Forelimb muscle (tissue), 1 donor: Measurements from ENCODE around the gene PARVA. TPM values are rescaled to one million over a fixed set of nuclear protein-coding genes. Genes with fewer than 3 reads are reported as not detected.
"Not testable (repeated sequence)": the region's sequence is repeated elsewhere in the genome, so short reads cannot be mapped to it uniquely, and the experiment has no call there.

Experiments used
- DNase-seq: peaks from one replicate; pipeline ENCODE4 v3.0.0-alpha.2; 2013; ENCODE audit warnings: low read depth
- polyA plus RNA-seq: library from polyadenylated mRNA; unstranded; fragments of 120-200 nt; gene quantifications from one replicate; pipeline ENCODE4 v1.2.1, GENCODE V29; 2013; ENCODE audit not compliant: insufficient read length

Gene PARVA
- 49.9 TPM for polyA plus RNA-seq

DNA sequence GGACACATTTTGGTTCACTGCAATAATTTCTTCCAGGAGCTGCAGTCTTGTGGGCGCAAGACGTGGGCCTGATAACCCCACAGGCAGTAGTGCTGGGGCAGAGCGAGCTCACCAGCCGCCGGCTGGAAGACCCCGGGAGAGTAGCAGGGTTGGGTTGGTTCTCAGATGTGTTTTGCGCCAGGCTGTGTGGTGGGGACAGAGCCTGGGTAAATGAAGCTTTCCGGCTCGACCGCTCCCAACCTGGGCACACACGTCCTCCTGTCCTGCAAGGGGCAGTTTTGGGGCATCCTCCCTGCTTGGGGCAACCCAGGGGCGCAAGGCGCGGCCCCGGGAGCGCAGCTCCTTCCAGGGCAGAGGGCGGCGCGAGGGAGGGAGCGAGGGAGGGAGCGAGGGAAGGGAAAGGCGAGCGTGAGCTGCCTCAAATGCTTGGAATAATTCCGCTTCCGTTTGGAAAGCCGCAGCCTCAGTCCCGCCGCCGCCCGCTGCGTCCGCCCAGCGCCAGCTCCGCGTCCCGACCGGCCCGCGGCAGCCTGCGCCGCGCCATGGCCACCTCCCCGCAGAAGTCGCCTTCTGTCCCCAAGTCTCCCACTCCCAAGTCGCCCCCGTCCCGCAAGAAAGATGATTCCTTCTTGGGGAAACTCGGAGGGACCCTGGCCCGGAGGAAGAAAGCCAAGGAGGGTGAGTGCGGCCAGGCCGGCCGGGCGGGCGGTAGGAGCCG is at the start of gene PARVA:
Gene PARVA, plus strand, starts transcription at position 466 of the 718 bp plus-strand sequence. Its CDS starts 77 bp downstream, at position 543.
- no peak for DNase-seq

DNA sequence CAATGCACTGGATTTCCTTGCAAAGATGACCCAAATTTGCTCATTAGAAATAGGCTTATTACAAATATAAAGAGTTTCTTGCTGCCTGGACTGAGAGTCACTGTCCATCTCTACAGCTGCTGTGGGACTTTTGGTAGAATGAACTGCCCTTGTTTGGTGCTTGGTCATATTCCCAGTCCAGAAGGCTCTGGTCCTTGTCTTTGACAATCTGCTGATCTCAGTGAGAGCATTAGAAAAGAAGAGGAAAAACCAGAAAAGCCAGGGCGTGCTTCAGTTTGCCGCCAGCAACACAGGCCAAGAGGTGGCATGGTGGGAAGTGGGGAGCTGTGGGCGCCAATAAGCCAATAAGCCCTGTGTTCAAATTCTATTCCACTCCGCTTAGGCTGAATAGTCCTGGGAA is 48.2 kb upstream of the PARVA start:
- no peak for DNase-seq

GRCh38 chr11:12329797-12330196 is 47.6 kb upstream of the PARVA start:
- no peak for DNase-seq

GRCh38 chr11:12330485-12331231 is 46.7 kb upstream of the PARVA start:
- no peak for DNase-seq

- peak; percentile 81 for DNase-seq
These were observed 46.0 kb upstream of the PARVA start for GRCh38 chr11:12331239-12331874.

DNA sequence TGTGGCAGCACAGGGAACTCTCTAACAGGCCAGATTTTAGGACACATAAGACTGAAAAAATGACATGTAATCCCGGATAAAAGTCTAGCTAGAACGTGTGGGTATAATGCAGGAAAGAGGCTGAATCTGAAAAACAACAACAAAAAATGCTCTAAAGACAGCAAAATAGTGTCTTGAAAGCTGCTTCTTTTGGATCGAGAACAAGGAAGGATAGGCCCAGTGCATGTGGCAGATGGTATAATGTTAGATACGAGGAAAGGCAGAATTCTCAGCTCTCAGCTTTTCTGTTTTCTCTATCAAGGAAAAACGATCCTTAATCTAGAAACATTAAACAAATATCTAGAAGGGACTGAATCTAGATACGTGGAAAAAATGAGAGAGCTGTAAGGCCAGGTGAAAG is 33.8 kb upstream of the PARVA start:
- no peak for DNase-seq

- DNase-seq = no peak
These were observed 23.8 kb upstream of the PARVA start for GRCh38 chr11:12353534-12353933.

DNA sequence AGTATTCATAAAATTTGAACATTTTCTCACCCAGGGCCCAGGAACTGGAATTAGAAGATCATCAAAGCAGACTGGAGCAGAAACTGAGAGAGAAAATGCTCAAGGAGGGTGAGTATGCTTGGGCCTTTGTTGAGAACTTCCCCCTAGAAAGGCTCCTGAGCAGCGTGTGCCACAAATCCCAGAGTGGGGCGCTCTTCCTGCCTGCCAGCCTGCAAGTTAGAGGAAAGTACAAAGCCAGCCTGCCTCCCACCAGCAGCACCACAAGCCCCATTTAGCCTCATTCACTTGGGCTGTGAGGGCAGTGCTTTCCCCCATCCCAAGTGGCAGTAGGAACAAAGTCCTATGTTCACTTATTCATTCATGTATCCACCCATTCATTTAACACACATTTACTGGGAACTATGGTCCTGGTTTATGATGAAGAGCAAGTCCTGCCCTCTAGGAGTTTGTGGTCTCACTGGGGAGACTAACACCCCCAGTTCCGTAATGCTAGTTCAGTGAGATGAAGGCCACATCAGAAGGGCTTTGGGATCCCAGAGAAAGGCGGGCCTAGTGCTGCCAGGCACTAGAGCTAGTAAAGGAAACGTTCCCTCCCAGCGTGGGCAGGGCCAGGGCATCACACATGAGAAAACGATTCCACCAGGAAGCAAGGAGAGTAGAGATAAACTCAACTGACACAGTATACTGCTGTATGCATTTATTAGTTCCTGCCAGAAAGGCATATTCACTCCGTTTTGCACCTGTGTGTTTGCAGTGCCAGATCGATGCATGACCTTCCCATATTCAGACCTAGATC is 22.4 kb upstream of the PARVA start:
- DNase-seq = no peak

DNA sequence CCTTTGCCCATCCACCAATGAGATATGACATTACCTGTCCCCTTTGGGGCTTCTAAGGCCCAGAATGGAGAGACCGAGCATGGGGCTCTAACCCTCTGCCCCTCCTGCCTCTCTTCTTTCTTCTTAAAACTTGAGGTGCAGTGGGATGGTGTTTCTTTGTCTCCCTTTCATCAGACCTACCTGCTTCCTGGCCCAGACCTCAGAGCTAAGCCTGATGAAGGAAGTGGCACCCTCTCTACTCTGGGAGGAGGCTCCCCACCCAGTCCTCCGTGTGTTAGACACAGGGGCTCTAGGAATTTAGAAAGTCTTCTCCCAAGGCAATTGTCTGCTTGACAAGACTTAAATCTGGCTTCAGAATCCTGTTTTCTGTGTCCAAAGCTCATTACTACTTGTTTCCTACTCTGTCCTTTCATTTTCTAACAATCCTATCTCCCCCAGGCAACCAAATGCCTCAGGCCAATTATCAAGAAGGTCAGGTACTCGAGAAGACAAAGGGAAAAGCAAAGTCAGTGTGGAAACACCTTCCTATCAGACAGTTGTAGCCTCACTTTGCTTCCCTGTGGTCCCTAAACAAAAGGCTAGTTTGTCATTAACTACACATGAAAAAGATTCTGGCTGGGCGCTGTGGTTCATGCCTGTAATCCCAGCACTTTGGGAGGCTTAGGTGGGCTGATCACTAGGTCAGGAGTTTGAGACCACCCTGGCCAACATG is 20.3 kb upstream of the PARVA start:
- no peak for DNase-seq

- DNase-seq = not testable (repeated sequence)
These were observed 19.7 kb upstream of the PARVA start for GRCh38 chr11:12357697-12358096.

DNA sequence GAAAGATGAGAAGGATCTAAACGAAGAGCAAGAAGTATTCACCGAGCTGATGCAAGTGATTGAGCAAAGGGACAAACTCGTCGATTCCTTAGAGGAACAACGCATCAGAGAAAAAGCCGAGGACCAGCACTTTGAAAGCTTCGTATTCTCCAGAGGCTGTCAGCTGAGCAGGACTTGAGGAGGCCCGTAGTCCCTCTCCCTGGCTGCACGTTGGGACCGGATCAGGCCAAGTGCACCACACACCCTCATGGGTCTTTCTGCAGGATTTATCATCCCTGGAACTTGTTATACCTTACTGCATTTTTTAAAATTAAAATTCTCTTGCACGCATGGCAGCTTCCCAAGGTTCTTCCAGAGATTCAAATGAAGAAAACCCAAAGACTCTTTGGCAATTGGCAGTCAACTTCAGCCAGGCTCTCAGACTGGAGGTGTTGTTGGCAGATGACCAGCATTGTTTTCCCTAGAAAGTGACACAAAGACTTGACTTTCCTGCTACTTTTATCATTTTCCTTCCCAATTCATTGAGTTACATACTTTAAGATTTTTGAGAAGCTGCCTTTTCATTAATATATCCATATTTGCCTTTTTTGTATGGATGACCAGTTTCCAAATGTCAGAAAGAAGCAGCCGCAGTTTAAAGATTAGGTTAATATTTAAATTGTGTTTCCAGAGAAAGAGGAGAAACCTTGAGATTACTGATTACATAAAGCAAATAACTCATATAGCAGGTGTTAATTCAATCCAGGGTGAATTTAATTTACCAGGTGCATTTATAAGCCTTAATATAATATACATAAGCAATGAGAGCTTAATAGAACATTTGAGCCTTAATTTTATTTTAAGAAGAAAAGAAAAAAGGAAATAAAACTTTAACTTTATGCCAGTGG is 18.8 kb upstream of the PARVA start:
- DNase-seq = no peak

GRCh38 chr11:12359761-12360160 is 17.6 kb upstream of the PARVA start:
- no peak for DNase-seq

GRCh38 chr11:12361682-12362081 is 15.7 kb upstream of the PARVA start:
- no peak for DNase-seq

- DNase-seq = no peak
These were observed 14.5 kb upstream of the PARVA start for GRCh38 chr11:12362857-12363256.

GRCh38 chr11:12363373-12363772 is 14.0 kb upstream of the PARVA start:
- DNase-seq = no peak

DNA sequence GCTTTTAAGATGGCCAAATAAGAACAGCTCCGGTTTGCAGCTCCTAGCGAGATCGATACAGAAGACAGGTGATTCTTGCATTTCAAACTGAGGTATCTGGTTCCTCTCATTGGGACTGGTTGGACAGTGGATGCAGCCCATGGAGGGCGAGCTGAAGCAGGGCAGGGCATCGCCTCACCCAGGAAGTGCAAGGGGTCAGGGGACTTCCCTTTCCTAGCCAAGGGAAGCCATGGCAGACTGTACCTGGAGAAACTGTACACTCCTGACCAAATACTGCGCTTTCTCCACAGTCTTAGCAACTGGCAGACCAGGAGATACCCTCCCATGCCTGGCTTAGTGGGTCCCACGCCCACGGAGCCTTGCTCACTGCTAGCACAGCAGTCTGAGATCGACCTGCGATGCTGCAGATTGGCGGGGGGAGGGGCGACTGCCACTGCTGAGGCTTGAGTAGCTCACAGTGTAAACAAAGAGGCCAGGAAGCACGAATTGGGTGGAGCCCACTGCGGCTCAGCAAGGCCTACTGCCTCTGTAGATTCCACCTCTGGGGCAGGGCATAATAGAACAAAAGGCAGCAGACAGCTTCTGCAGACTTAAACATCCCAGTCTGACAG is 11.3 kb upstream of the PARVA start:
- DNase-seq = not testable (repeated sequence)

DNA sequence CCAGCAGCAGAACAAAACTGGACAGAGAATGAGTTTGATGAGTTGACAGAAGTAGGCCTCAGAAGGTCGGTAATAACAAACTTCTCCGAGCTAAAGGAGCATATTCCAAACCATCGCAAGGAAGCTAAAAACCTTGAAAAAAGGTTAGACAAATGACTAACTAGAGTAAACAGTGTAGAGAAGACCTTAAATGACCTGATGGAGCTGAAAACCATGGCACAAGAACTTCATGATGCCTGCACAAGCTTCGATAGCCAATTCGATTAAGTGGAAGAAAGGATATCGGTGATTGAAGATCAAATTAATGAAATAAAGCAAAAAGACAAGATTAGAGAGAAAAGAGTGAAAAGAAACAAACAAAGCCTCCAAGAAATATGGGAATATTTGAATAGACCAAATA is 10.3 kb upstream of the PARVA start:
- not testable (repeated sequence) for DNase-seq

GRCh38 chr11:12372111-12372510 is 5.3 kb upstream of the PARVA start:
- no peak for DNase-seq

- DNase-seq = no peak
These were observed 1.7 kb upstream of the PARVA start for GRCh38 chr11:12375720-12376119.
